Endothelial cell of umbilical vein (primary cell): ENCODE data around the gene SMCO3. TPM values are rescaled to one million over a fixed set of nuclear protein-coding genes. Genes with fewer than 3 reads are reported as not detected.

Experiments
- BruUV-seq: library from RNA; stranded (reverse); fragments of 400-500 nt; replicated peaks from 2 replicates; lab custom pipeline; 2021; lab: Mats Ljungman, UMichigan
- CTCF ChIA-PET: fragments of 300-600, 350-600 bp; sonication (Branson Sonifier 250); formaldehyde crosslinking; loops from one replicate; lab custom pipeline; 2021; ENCODE audit warnings: antibody characterized with exemption, inconsistent platforms; lab: Charles Lee
- POLR2A ChIA-PET: fragments of 300-600, 350-600 bp; sonication (Branson Sonifier 250); formaldehyde crosslinking; loops from one replicate; lab custom pipeline; 2021; ENCODE audit warnings: antibody characterized with exemption, inconsistent platforms; lab: Charles Lee
- DNase-seq: peaks from one replicate; pipeline ENCODE4 v3.0.0-alpha.2; 2011; ENCODE audit warnings: low read depth, low spot score
- FAIRE-seq: peaks from 2 replicates; lab custom pipeline; 2011; peaks lifted over from hg19 to GRCh38; lab: Jason Lieb, UNC
- H2AFZ ChIP-seq: 2 replicates; pipeline ENCODE4 v1.6.0; 2012; ENCODE audit warnings: low read depth, low read length, control low read depth, inconsistent platforms
- H3K27ac ChIP-seq: 2 replicates; pipeline ENCODE4 v1.5.1; 2011; ENCODE audit warnings: low read depth, mild to moderate bottlenecking, control low read depth, low read length, moderate library complexity; ENCODE audit not compliant: insufficient read depth
- H3K27me3 ChIP-seq, 2 experiments: 2 replicates each; pipeline versions ENCODE4 v1.6.0 to v1.6.1; 2011; ENCODE audit warnings: low read length in 2 of 2, mixed read lengths in 1 of 2; ENCODE audit not compliant: control insufficient read depth in 2 of 2, insufficient read depth in 2 of 2
- H3K36me3 ChIP-seq, 2 experiments: 2 replicates in 1 of 2; 3 replicates in 1 of 2; pipeline ENCODE4 v1.5.1; 2011; ENCODE audit warnings: low read length in 2 of 2, mild to moderate bottlenecking in 1 of 2, moderate library complexity in 1 of 2; ENCODE audit not compliant: control insufficient read depth in 2 of 2, insufficient read depth in 2 of 2; ENCODE audit errors: extremely low read depth in 1 of 2
- H3K4me1 ChIP-seq: 3 replicates; pipeline ENCODE4 v1.5.1; 2011; ENCODE audit warnings: mild to moderate bottlenecking, low read length; ENCODE audit not compliant: control insufficient read depth, insufficient read depth; ENCODE audit errors: extremely low read depth
- H3K4me2 ChIP-seq: 2 replicates; pipeline ENCODE4 v1.6.1; 2011; ENCODE audit warnings: low read length, control low read depth, mixed read lengths; ENCODE audit not compliant: insufficient read depth
- H3K4me3 ChIP-seq, 3 experiments: fragments of 200-600 bp in 1 of 3; sonication (generic), shearing (Covaris generic) in 1 of 3; replicated peaks in 1 of 3; 2 replicates each; pipeline ENCODE4 v1.5.1; 2011 to 2016; ENCODE audit warnings: control low read depth in 3 of 3, low read length in 3 of 3, mild to moderate bottlenecking in 2 of 3, inconsistent platforms in 1 of 3, low read depth in 1 of 3, moderate library complexity in 1 of 3; ENCODE audit not compliant: insufficient read depth in 1 of 3
- H3K79me2 ChIP-seq: 2 replicates; pipeline ENCODE4 v1.6.0; 2012; ENCODE audit warnings: low read length, inconsistent platforms; ENCODE audit not compliant: control insufficient read depth, insufficient read depth
- H3K9ac ChIP-seq: replicated peaks from 2 replicates; pipeline ENCODE3; 2011; ENCODE audit warnings: low read length, control low read depth; ENCODE audit not compliant: insufficient read depth; ENCODE audit errors: extremely low read depth
- H3K9me1 ChIP-seq: replicated peaks from 3 replicates; pipeline ENCODE4 v1.6.0; 2011; ENCODE audit warnings: mild to moderate bottlenecking, low read length; ENCODE audit not compliant: control insufficient read depth, insufficient read depth; ENCODE audit errors: extremely low read depth
- H3K9me3 ChIP-seq: replicated peaks from 2 replicates; pipeline ENCODE4 v1.5.1; 2012; ENCODE audit warnings: low read length, inconsistent platforms; ENCODE audit not compliant: control insufficient read depth, insufficient read depth
- H4K20me1 ChIP-seq: replicated peaks from 2 replicates; pipeline ENCODE3; 2011; ENCODE audit warnings: mild to moderate bottlenecking, low read length; ENCODE audit not compliant: control insufficient read depth, insufficient read depth; ENCODE audit errors: extremely low read depth
- CTCF ChIP-seq, 2 donors: IDR thresholded peaks; 1 replicate in 1 of 2; 2 replicates in 1 of 2; pipeline ENCODE4 v1.5.1; 2011; ENCODE audit warnings: low read length in 2 of 2, mild to moderate bottlenecking in 2 of 2, moderate library complexity in 2 of 2, control low read depth in 1 of 2, inconsistent platforms in 1 of 2, low read depth in 1 of 2; ENCODE audit not compliant: insufficient read depth in 1 of 2; ENCODE audit errors: extremely low read depth in 1 of 2
- FOS ChIP-seq: IDR thresholded peaks from 2 replicates; pipeline ENCODE4 v1.6.1; 2011; ENCODE audit warnings: mild to moderate bottlenecking, low read length, moderate library complexity, borderline replicate concordance; ENCODE audit not compliant: insufficient read depth
- dilution Hi-C: fragments of 300-500 bp; cut with MboI; formaldehyde crosslinking; loops from one replicate; pipeline ENCODE4 v1.15.0; 2019; ENCODE audit warnings: low sequenced_read_pairs; ENCODE audit not compliant: extremely low pct_ligation_motif_present
- intact Hi-C: fragments of 100-400 bp; cut with micrococcal nuclease; formaldehyde crosslinking; loops from one replicate; pipeline ENCODE4 v1.10.0; 2022
- polyA plus RNA-seq, 4 experiments: library from polyadenylated mRNA; depleted of rRNA in 3 of 4; stranded (reverse) in 3 of 4; unstranded in 1 of 4; fragments of >200 nt; gene quantifications; 2 replicates each; pipeline versions ENCODE4 v1.2.1 to v1.2.3, GENCODE V29; 2011 to 2012; ENCODE audit warnings: missing spikeins in 1 of 4
- total RNA-seq: library from RNA; stranded (reverse); gene quantifications from 2 replicates; pipeline ENCODE4 v1.2.3, GENCODE V29; 2021

The SMCO3 gene
- total and polyA plus RNA-seq, 2 donors (not counting 3 experiments of a cell fraction or from before 2014, with no cell fraction given), result 0.33 to 0.35 TPM

DNA sequence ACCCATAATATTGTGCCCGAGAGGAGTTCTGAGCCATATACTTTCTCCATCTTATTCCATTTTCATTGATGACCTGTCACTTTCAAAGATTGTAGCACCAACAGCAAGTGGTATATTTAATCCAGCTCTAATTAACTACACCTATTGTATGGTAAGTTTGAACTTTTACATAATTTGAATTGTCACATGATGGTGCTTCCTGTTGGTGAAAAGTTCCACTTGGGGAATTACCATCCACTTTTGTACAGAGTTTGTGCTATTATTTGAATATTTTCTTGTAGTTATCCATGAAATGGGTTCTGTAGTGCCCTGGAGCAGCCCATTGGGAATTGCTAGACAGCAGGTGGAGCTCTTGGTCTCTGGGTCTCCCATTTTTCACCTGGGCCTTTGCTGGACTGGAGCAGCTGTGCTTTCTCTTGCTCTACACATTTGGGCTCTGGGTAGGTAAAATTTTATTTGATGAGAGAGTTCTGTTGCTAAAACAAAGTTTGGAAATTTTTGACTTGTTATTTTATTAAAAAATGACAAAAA, 3.0 kb downstream of the SMCO3 start:
- Histone ChIP-seq H3K36me3 (no peaks in the 10 kb centered on the region), H3K4me3 (no peak overlapping the region), H3K9ac (no peak overlapping the region), H3K9me1 (no peaks in the 10 kb centered on the region), H3K9me3 (no peaks in the 10 kb centered on the region), H2AFZ (no peak overlapping the region), H3K27ac (no peak overlapping the region), H3K4me1 (no peaks in the 10 kb centered on the region), H3K4me2 (no peak overlapping the region), H3K27me3 (no peaks in the 10 kb centered on the region), H3K79me2 (no peaks in the 10 kb centered on the region), H4K20me1 (no peaks in the 10 kb centered on the region)
- dilution Hi-C loops, result no loop called here
- CTCF ChIA-PET, result interaction anchor here (0.6 to 4.9 kb wide), 27 partner anchors 9 to 458 kb away, joined by 3 to 147 read pairs (median 5); partner anchors contain the start of genes ART4 and RERG
- no TSS peak for BruUV-seq
- TF ChIP-seq FOS (no peak), CTCF (IDR thresholded peaks at IDR 0.05; ENCODE audit: extremely low read depth in 1 of 2, insufficient read depth in 1 of 2, low read depth in 1 of 2, low read length in 2 of 2) (peak; percentile 57 to 61)
- POLR2A ChIA-PET, result interaction anchor here (0.8 kb wide), 1 partner anchor 8 kb away, joined by 3 read pairs; no protein-coding TSS in a partner anchor
- peak; percentile 62 for FAIRE-seq
- peak; percentile 54 for DNase-seq
- intact Hi-C loops, result loop anchor here (1.0 kb wide), 3 partner anchors 34 to 410 kb away; partner anchors contain the start of gene RERG
